Upper lobe of right lung (tissue), 1 donor: ENCODE results near the gene FADS1. TPM values are rescaled to one million over a fixed set of nuclear protein-coding genes. Genes with fewer than 3 reads are reported as not detected.

Experiments
- ATAC-seq: fragments of 200-7000 bp; cut with Tn5 transposase; one replicate; pipeline ENCODE4 v1.9.1; 2020; ENCODE audit warnings: mild to moderate bottlenecking, moderate library complexity
- DNase-seq: peaks from one replicate; pipeline ENCODE4 v3.0.0-alpha.2; 2020
- H3K27ac ChIP-seq: fragments of 200-600 bp; one replicate; pipeline ENCODE4 v1.8.0; 2022
- H3K27me3 ChIP-seq: fragments of 200-600 bp; one replicate; pipeline ENCODE4 v1.8.0; 2022; ENCODE audit warnings: mild to moderate bottlenecking
- H3K36me3 ChIP-seq: fragments of 200-600 bp; one replicate; pipeline ENCODE4 v1.8.0; 2022
- H3K4me1 ChIP-seq: fragments of 200-600 bp; one replicate; pipeline ENCODE4 v1.8.0; 2022
- H3K4me3 ChIP-seq: fragments of 200-600 bp; one replicate; pipeline ENCODE4 v1.8.0; 2022; ENCODE audit warnings: mild to moderate bottlenecking
- H3K9me3 ChIP-seq: fragments of 200-600 bp; one replicate; pipeline ENCODE4 v1.8.0; 2022
- intact Hi-C: fragments of 100-400 bp; cut with DNase I; formaldehyde crosslinking; loops from one replicate; pipeline ENCODE4 v1.11.0; 2022
- total RNA-seq: library from RNA; stranded (reverse); fragmentation: NEBNext Ultra II Directional; extraction: Animal tissue kit (Norgen Biotek cat#: 25700); gene quantifications from one replicate; pipeline ENCODE4 v1.2.1, GENCODE V29; 2021
- TF ChIP-seq, protein P1 (sequence below): fragments of 200-600 bp; IDR thresholded peaks from one replicate; pipeline ENCODE4 v1.8.0; 2022; ENCODE audit warnings: antibody characterized with exemption
- donor health status: DM: no; HTN: yes; CAD: no; lungs with severe emphysema.

The FADS1 gene
- total RNA-seq, 1 donor from 2014 or later: 68.0 TPM

GRCh38 chr11:61832754-61833153 is 16.0 kb upstream of the FADS1 start:
- no peaks in the 10 kb centered on the region for H3K9me3 ChIP-seq

GRCh38 chr11:61832207-61832606 is 15.4 kb upstream of the FADS1 start:
- intact Hi-C loops: no loop called here
- Histone ChIP-seq H3K27ac (no peak overlapping the region), H3K36me3 (no peaks in the 10 kb centered on the region), H3K4me1 (peaks cover 28% of the 10 kb centered on the region), H3K27me3 (no peaks in the 10 kb centered on the region), H3K4me3 (no peak overlapping the region), H3K9me3 (no peaks in the 10 kb centered on the region)
- TF ChIP-seq, protein P1, sequence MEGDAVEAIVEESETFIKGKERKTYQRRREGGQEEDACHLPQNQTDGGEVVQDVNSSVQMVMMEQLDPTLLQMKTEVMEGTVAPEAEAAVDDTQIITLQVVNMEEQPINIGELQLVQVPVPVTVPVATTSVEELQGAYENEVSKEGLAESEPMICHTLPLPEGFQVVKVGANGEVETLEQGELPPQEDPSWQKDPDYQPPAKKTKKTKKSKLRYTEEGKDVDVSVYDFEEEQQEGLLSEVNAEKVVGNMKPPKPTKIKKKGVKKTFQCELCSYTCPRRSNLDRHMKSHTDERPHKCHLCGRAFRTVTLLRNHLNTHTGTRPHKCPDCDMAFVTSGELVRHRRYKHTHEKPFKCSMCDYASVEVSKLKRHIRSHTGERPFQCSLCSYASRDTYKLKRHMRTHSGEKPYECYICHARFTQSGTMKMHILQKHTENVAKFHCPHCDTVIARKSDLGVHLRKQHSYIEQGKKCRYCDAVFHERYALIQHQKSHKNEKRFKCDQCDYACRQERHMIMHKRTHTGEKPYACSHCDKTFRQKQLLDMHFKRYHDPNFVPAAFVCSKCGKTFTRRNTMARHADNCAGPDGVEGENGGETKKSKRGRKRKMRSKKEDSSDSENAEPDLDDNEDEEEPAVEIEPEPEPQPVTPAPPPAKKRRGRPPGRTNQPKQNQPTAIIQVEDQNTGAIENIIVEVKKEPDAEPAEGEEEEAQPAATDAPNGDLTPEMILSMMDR: no peak
- DNase-seq (no peak), ATAC-seq (no peak)

More at GRCh38 chr11:61832754-61833153, 16.0 kb upstream of the FADS1 start:
- H3K27me3 ChIP-seq: no peaks in the 10 kb centered on the region
- DNase-seq (no peak), ATAC-seq (no peak)
- H3K27ac ChIP-seq: no peak overlapping the region
- peaks cover 28% of the 10 kb centered on the region for H3K4me1 ChIP-seq
- intact Hi-C loops: no loop called here
- TF ChIP-seq, protein P1: no peak
- no peak overlapping the region for H3K4me3 ChIP-seq
- H3K36me3 ChIP-seq: no peaks in the 10 kb centered on the region

DNA sequence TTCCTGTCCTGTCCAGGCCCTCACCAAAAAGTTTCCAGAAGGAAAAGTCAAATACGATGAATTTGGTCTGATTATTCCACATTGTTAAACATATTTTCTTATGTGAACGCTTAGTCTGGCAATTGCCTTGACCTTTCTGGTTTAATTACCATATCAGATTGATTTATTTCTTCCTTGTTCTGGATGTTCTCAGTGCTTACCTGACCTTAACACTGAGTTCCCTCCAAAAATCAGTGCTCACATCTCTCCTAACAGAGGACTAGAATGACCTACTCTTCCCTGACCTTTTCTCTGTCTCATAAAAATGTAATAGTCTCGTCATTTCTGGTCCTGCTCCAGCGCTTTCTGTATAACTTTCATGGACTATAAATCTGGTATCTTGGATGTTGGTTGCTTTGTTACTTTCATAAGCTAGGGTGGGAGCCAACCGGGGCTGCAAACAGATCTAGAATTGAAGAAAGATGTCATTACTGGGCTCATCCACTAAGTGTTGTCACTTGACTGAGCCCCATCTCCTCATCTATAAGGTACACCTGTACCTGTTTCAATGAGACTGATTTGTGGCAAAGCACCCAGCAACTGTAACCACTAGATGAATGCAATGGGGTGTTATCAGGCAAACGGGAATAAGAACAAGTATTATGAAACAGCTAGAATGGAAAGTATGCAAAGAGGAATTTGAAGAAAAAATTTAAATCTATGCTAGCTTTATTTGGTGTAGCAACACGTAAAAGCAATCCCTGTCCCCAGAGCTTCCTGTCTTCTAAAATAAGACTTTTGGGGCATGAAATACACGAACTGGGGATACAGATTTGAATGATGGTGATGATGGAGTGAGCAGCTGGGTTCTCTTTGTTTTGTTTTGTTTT is 13.7 kb upstream of the FADS1 start:
- H3K9me3 ChIP-seq: no peaks in the 10 kb centered on the region
- ATAC-seq (no peak), DNase-seq (no peak)
- TF ChIP-seq, protein P1: no peak
- peak overlapping the region; percentile 3 for H3K4me3 ChIP-seq
- H3K27ac ChIP-seq: peak overlapping the region; percentile 63
- H3K36me3 ChIP-seq: no peaks in the 10 kb centered on the region
- H3K27me3 ChIP-seq: no peaks in the 10 kb centered on the region
- intact Hi-C loops: no loop called here
- H3K4me1 ChIP-seq: peaks cover 28% of the 10 kb centered on the region

- intact Hi-C loops: no loop called here
- Histone ChIP-seq H3K4me3 (peak overlapping the region; percentile 67), H3K27me3 (no peaks in the 10 kb centered on the region)
Measured at GRCh38 chr11:61829806-61830205, 13.0 kb upstream of the FADS1 start.

GRCh38 chr11:61828629-61829407 is 12.0 kb upstream of the FADS1 start:
- no peaks in the 10 kb centered on the region for H3K27me3 ChIP-seq
- ATAC-seq (peak; percentile 31), DNase-seq (peak; percentile 72)
- intact Hi-C loops: no loop called here
- no peaks in the 10 kb centered on the region for H3K9me3 ChIP-seq
- H3K36me3 ChIP-seq: no peaks in the 10 kb centered on the region
- H3K27ac ChIP-seq: peak overlapping the region; percentile 80
- H3K4me1 ChIP-seq: peaks cover 19% of the 10 kb centered on the region
- H3K4me3 ChIP-seq: peak overlapping the region; percentile 67
- TF ChIP-seq, protein P1: peak; percentile 50

More at GRCh38 chr11:61829806-61830205, 13.0 kb upstream of the FADS1 start:
- ATAC-seq (no peak), DNase-seq (no peak)
- H3K9me3 ChIP-seq: no peaks in the 10 kb centered on the region
- H3K27ac ChIP-seq: no peak overlapping the region
- no peaks in the 10 kb centered on the region for H3K36me3 ChIP-seq
- H3K4me1 ChIP-seq: peaks cover 27% of the 10 kb centered on the region
- TF ChIP-seq, protein P1: no peak
